Uterus (tissue), 4 donors: ENCODE measurements around the gene TMOD4. TPM values are rescaled to one million over a fixed set of nuclear protein-coding genes. Genes with fewer than 3 reads are reported as not detected.

Source experiments
- DNase-seq, 2 donors: peaks; one replicate each; pipeline ENCODE4 v3.0.0-alpha.2; 2019 to 2020
- H3K27ac ChIP-seq, 2 donors: fragments of 200-600 bp; sonication (generic); 1 replicate in 1 of 2; 2 replicates in 1 of 2; pipeline ENCODE4 v1.5.1; 2016 to 2018
- H3K27me3 ChIP-seq, 2 donors: fragments of 200-600 bp; sonication (generic); one replicate each; pipeline ENCODE4 v1.5.1; 2018 to 2019; ENCODE audit warnings: control low read depth in 1 of 2
- H3K36me3 ChIP-seq, 2 donors: fragments of 200-600 bp; sonication (generic); one replicate each; pipeline ENCODE4 v1.5.1; 2019; ENCODE audit warnings: control low read depth in 1 of 2
- H3K4me1 ChIP-seq, 2 donors: fragments of 200-600 bp; sonication (generic); one replicate each; pipeline ENCODE4 v1.5.1; 2018 to 2019; ENCODE audit warnings: control low read depth in 1 of 2
- H3K4me3 ChIP-seq, 2 donors: fragments of 200-600 bp; sonication (generic); 1 replicate in 1 of 2; 2 replicates in 1 of 2; pipeline ENCODE4 v1.5.1; 2018 to 2019; ENCODE audit warnings: mild to moderate bottlenecking in 1 of 2
- H3K9me3 ChIP-seq, 2 donors: fragments of 200-600 bp; sonication (generic); one replicate each; pipeline ENCODE4 v1.5.1; 2019; ENCODE audit warnings: control low read depth in 1 of 2
- POLR2A ChIP-seq, 2 donors: fragments of 450-650 bp; IDR thresholded peaks; one replicate each; pipeline ENCODE4 v1.6.1; 2016; ENCODE audit warnings: antibody characterized with exemption in 2 of 2, mild to moderate bottlenecking in 1 of 2, moderate library complexity in 1 of 2
- intact Hi-C: fragments of 100-400 bp; cut with DNase I; formaldehyde crosslinking; loops from one replicate; pipeline ENCODE4 v1.15.1; 2023; ENCODE audit warnings: low total_unique reads
- total RNA-seq, 4 donors: library from RNA; depleted of rRNA in 3 of 4; stranded (reverse); fragments of >200 nt in 3 of 4; gene quantifications; one replicate each; pipeline versions ENCODE4 v1.1.0 to v1.2.4, GENCODE V29; 2014 to 2023
- TF ChIP-seq, protein P1 (sequence below), 4 experiments: fragments of 200-600 bp in 2 of 4; fragments of 450-650 bp in 2 of 4; sonication (generic) in 2 of 4; IDR thresholded peaks; one replicate each; pipeline ENCODE4 v1.5.1; 2016 to 2019; ENCODE audit warnings: antibody characterized with exemption in 4 of 4, mild to moderate bottlenecking in 2 of 4, moderate library complexity in 1 of 4
- donor health status: DM: yes; HTN: yes; CAD: no.

TMOD4 gene
- total RNA-seq, 4 donors from 2014 or later = 0.26 TPM; not detected in 3

DNA sequence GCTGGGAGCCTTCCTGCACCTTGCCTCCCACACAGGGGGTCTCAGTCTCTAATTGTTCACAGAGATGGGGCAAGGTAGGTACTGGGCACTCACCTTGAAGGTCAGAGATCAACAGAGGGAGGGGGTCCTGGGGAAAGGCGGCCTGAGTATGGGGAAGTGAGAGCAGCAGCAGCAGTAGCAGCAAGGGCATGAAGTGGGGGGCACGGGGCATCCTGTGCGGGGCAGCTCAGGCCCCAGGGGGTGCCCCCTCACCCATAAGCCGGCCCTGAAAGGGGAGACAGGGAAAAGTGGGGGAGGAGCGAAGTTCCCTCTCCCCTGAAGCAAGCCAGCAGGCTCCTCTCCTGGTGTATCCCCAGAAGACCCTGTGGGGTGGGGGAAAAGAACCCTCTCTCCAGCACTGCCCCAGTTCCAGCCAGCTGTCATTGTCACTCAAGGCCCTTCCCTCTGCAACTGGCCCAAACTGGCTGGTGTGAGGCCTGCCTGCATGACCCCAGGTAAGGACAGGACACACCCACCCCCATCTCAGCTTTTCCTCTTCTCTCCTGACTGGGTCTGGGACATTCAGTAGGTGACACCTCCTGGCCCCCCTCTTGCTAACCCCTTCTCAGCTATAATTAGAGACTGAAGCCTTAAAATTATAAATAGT, 33.2 kb downstream of the TMOD4 start:
- Histone ChIP-seq H3K4me3 (no peak overlapping the region), H3K4me1 (peaks cover 5 to 12% of the 10 kb centered on the region in 2 donors), H3K27me3 (no peaks in the 10 kb centered on the region), H3K36me3 (no peaks in the 10 kb centered on the region), H3K9me3 (no peaks in the 10 kb centered on the region), H3K27ac (peak overlapping the region in 1 of 2 donors; percentile 89)
- intact Hi-C loops = no loop called here
- TF ChIP-seq, protein P1, sequence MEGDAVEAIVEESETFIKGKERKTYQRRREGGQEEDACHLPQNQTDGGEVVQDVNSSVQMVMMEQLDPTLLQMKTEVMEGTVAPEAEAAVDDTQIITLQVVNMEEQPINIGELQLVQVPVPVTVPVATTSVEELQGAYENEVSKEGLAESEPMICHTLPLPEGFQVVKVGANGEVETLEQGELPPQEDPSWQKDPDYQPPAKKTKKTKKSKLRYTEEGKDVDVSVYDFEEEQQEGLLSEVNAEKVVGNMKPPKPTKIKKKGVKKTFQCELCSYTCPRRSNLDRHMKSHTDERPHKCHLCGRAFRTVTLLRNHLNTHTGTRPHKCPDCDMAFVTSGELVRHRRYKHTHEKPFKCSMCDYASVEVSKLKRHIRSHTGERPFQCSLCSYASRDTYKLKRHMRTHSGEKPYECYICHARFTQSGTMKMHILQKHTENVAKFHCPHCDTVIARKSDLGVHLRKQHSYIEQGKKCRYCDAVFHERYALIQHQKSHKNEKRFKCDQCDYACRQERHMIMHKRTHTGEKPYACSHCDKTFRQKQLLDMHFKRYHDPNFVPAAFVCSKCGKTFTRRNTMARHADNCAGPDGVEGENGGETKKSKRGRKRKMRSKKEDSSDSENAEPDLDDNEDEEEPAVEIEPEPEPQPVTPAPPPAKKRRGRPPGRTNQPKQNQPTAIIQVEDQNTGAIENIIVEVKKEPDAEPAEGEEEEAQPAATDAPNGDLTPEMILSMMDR (IDR thresholded peaks at IDR 0.05) = no peak
- TF ChIP-seq POLR2A (IDR thresholded peaks at IDR 0.05) = no peak
- DNase-seq = no peak

DNA sequence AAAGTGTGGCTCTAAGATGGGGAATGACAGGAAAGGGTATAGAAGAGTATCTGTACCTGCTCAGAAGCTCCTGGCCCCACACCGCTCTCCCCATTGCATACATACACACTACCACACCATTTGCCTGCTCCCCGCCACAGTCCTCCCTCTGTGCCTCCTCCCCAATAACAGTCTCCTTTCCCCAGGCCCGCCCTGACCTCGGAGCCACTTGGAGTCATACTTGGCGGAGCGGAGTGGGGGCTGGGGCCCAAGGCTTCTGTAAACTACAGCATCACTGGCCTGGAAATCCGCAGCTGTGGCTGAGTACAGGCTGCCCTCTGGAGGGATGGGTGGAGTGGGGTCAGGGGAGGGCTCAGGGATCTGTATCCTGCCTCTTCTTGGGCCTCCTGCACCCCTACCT, 38.0 kb downstream of the TMOD4 start:
- Histone ChIP-seq H3K4me1 (peaks cover 0 to 5% of the 10 kb centered on the region in 2 donors), H3K27me3 (no peaks in the 10 kb centered on the region), H3K4me3 (no peak overlapping the region), H3K36me3 (no peaks in the 10 kb centered on the region), H3K27ac (no peak overlapping the region), H3K9me3 (no peaks in the 10 kb centered on the region)
- intact Hi-C loops = no loop called here
- TF ChIP-seq, protein P1 (IDR thresholded peaks at IDR 0.05) = no peak
- no peak for TF ChIP-seq POLR2A (IDR thresholded peaks at IDR 0.05)
- no peak for DNase-seq

DNA sequence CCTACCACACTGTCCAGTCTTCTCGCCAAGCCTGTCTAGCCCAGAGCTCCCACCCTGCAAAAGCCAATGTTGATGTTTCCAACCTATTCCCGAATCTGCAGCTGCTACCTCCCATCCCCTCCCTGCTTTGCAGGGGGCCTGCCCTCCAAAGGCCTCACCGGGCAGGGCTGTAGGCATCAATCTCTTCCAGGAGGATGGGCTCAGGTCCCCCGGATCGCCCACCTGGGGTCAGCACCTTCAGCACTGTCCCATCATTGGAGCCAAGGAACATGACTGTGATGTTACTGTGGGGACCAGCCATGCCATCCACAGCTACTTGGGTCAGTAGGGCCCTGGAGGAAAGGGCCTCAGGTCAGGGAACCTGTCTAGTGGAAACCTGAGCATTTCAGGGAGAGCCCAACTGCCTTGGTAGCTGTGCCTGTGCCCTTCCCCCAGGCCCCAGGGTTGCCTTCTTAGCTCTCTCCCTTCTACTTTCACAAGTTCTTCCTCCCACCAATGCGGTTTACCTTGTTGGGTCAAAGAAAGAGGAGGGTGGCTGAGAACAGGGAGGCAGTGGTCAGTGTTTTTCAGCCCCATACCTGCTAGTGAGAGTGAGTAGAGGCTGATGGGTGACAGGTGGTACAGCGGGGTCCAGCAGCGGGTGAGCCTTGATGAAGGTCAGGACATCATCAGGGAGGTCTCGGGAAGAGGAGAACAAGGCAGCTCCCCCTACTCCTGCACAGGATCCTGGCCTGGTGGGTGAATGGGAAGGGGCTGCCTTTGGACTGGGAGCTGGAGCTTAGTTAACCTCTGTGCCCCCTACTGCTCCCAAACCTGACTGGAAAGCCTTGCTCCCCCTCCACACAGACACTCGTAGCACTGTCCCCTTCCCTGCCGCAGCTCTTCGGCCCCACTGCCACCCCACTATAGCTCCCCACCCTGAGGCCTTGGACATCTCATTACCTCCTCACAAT, 40.1 kb downstream of the TMOD4 start:
- Histone ChIP-seq H3K27me3 (no peaks in the 10 kb centered on the region), H3K27ac (no peak overlapping the region), H3K4me1 (peaks cover 0 to 6% of the 10 kb centered on the region in 2 donors), H3K9me3 (no peaks in the 10 kb centered on the region), H3K4me3 (no peak overlapping the region), H3K36me3 (no peaks in the 10 kb centered on the region)
- TF ChIP-seq POLR2A (IDR thresholded peaks at IDR 0.05) = no peak
- TF ChIP-seq, protein P1 (IDR thresholded peaks at IDR 0.05) = no peak
- DNase-seq = no peak
- intact Hi-C loops = no loop called here

DNA sequence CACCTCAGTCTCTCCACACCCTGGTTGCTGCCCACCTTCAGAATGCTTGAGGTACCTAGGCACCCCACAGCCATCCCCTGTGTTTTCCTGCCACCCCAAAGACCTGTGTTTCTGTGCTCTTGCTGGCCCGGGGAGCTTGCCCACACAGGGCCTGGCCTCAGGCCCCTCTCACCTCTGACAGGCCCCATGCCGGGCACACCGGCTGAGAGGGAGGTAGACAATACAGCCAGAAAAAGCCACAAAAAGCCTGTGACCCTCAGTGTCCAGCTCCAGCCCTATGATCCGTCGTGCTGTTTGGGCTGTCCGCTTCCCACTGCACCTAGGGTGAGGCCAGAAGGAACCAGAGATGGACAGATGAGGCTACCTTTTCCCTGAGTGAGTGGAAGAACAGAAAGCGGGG, 40.8 kb downstream of the TMOD4 start:
- TF ChIP-seq, protein P1 (IDR thresholded peaks at IDR 0.05) = no peak
- no peak for TF ChIP-seq POLR2A (IDR thresholded peaks at IDR 0.05)
- Histone ChIP-seq H3K4me1 (peaks cover 0 to 6% of the 10 kb centered on the region in 2 donors), H3K9me3 (no peaks in the 10 kb centered on the region), H3K27ac (no peak overlapping the region), H3K4me3 (no peak overlapping the region), H3K27me3 (no peaks in the 10 kb centered on the region), H3K36me3 (no peaks in the 10 kb centered on the region)
- intact Hi-C loops = no loop called here
- DNase-seq = no peak

DNA sequence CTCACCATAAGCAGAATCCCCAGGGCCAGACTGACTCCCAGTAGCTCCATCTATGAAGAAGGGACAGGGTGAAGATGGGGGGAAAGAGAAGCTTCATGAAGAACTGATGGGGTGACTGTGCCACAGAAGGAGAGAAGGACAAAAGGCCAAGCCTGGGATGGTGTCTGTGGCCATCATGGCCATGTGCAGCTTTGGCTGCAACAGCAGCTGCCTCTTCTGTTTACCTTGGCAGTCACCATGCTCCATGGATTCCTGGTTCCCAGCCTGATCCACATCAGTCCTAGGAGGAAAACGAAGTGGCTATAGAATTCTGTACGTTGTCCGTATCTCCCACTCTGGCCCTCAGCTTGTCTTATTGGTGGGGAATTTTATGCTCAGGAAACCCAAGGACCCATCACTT, 41.4 kb downstream of the TMOD4 start:
- Histone ChIP-seq H3K4me3 (no peak overlapping the region), H3K27me3 (no peaks in the 10 kb centered on the region), H3K27ac (no peak overlapping the region), H3K9me3 (no peaks in the 10 kb centered on the region), H3K4me1 (peaks cover 0 to 6% of the 10 kb centered on the region in 2 donors), H3K36me3 (no peaks in the 10 kb centered on the region)
- DNase-seq = no peak
- intact Hi-C loops = no loop called here
- TF ChIP-seq, protein P1 (IDR thresholded peaks at IDR 0.05) = no peak
- TF ChIP-seq POLR2A (IDR thresholded peaks at IDR 0.05) = no peak
